Measurements from ENCODE around the gene CLCNKB.

Gene CLCNKB

GRCh38 chr1:16081636-16082035 lies 38.1 kb downstream of the CLCNKB start:
- H3K27ac Mint-ChIP-seq, result no peak overlapping the region

GRCh38 chr1:16082283-16083038 lies 38.9 kb downstream of the CLCNKB start:
- H3K4me1 Mint-ChIP-seq (ENCODE audit: low read depth), result peaks cover 6% of the 10 kb centered on the region
- no peak overlapping the region for H3K27ac Mint-ChIP-seq
- H3K9me3 Mint-ChIP-seq, result no peaks in the 10 kb centered on the region
- no peak overlapping the region for H3K4me3 Mint-ChIP-seq
- H3K36me3 Mint-ChIP-seq (ENCODE audit: low read depth), result no peaks in the 10 kb centered on the region
- no peaks in the 10 kb centered on the region for H3K27me3 Mint-ChIP-seq

More at GRCh38 chr1:16081636-16082035, 38.1 kb downstream of the CLCNKB start:
- Mint-ChIP-seq H3K4me3 (no peak overlapping the region), H3K36me3 (ENCODE audit: low read depth) (no peaks in the 10 kb centered on the region), H3K27me3 (no peaks in the 10 kb centered on the region), H3K4me1 (ENCODE audit: low read depth) (peaks cover 6% of the 10 kb centered on the region), H3K9me3 (no peaks in the 10 kb centered on the region)

DNA sequence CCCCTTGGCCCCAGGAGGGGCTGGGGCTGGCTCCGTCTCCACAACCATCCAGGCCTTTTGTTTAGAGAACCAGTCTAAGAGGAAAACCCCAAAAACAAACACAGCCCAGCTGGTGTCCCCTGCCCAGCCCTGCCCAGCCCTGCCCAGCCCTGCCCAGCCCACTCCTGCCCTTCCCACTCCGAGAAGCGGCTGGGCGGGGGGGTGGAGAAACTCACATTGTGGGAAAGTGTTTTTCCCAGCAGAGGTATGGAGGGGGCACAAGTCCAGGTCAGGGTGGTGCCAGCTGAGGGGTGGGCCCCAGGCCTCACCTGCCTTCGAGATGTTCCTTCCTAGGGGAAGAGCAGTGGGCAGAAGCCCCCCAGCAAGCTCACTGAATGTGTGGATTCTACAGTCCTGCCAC lies 39.9 kb downstream of the CLCNKB start:
- H3K4me1 Mint-ChIP-seq (ENCODE audit: low read depth), result peaks cover 6% of the 10 kb centered on the region
- H3K4me3 Mint-ChIP-seq, result no peak overlapping the region
- H3K9me3 Mint-ChIP-seq, result no peaks in the 10 kb centered on the region
- no peaks in the 10 kb centered on the region for H3K27me3 Mint-ChIP-seq
- H3K36me3 Mint-ChIP-seq (ENCODE audit: low read depth), result no peaks in the 10 kb centered on the region
- no peak overlapping the region for H3K27ac Mint-ChIP-seq

- H3K36me3 Mint-ChIP-seq (ENCODE audit: low read depth), result no peaks in the 10 kb centered on the region
- H3K27ac Mint-ChIP-seq, result no peak overlapping the region
- no peaks in the 10 kb centered on the region for H3K27me3 Mint-ChIP-seq
- H3K9me3 Mint-ChIP-seq, result no peaks in the 10 kb centered on the region
- no peak overlapping the region for H3K4me3 Mint-ChIP-seq
- no peaks in the 10 kb centered on the region for H3K4me1 Mint-ChIP-seq (ENCODE audit: low read depth)
Observed at GRCh38 chr1:16085522-16085921, 41.9 kb downstream of the CLCNKB start.

GRCh38 chr1:16087733-16088132 lies 44.2 kb downstream of the CLCNKB start:
- H3K27me3 Mint-ChIP-seq, result no peaks in the 10 kb centered on the region
- H3K27ac Mint-ChIP-seq, result no peak overlapping the region
- H3K36me3 Mint-ChIP-seq (ENCODE audit: low read depth), result no peaks in the 10 kb centered on the region
- H3K4me1 Mint-ChIP-seq (ENCODE audit: low read depth), result no peaks in the 10 kb centered on the region
- H3K4me3 Mint-ChIP-seq, result no peak overlapping the region
- no peaks in the 10 kb centered on the region for H3K9me3 Mint-ChIP-seq

- Mint-ChIP-seq H3K9me3 (no peaks in the 10 kb centered on the region), H3K36me3 (ENCODE audit: low read depth) (no peaks in the 10 kb centered on the region), H3K27ac (no peak overlapping the region), H3K4me1 (ENCODE audit: low read depth) (no peaks in the 10 kb centered on the region), H3K4me3 (no peak overlapping the region), H3K27me3 (no peaks in the 10 kb centered on the region)
Observed at GRCh38 chr1:16088351-16088911, 44.8 kb downstream of the CLCNKB start.

- Mint-ChIP-seq H3K9me3 (no peaks in the 10 kb centered on the region), H3K36me3 (ENCODE audit: low read depth) (no peaks in the 10 kb centered on the region), H3K27me3 (no peaks in the 10 kb centered on the region), H3K4me1 (ENCODE audit: low read depth) (no peaks in the 10 kb centered on the region), H3K27ac (no peak overlapping the region), H3K4me3 (no peak overlapping the region)
Observed at GRCh38 chr1:16088996-16089395, 45.4 kb downstream of the CLCNKB start.

DNA sequence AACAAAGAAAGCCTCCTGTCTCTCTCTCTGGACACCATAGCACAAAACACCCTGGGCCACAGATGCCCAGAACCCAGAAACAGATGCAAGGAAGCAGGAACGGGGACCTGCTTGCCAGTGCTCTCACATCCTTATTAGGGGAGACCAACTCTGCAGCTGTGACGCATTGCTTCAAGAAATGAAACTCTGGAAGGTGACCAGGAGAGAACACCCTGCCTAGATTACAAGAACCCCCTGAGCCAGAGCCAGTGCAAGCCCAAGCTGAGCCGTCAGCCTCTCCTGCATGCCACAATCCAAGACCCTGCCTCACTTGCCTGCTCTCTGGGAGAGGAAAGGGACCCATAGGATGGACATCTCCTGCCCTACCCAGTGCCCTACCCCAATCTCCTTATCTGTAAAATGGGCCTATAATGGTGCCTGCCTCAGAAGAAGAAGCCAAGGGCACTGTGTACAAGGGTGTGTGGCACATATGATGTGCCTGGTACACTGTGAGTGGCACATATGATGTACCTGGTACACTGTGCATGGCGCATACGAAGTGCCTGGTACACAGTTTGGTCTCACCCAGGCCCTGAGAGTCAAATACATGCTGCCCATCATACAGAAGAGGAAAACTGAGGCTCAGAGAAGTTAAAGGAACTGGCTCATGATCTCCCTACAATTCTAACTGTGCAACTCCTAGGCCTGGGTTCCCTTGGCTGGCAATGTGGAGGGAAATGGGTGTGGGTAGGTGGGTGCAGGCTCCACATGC lies 46.7 kb downstream of the CLCNKB start:
- Mint-ChIP-seq H3K36me3 (ENCODE audit: low read depth) (no peaks in the 10 kb centered on the region), H3K4me3 (no peak overlapping the region), H3K9me3 (no peaks in the 10 kb centered on the region), H3K4me1 (ENCODE audit: low read depth) (no peaks in the 10 kb centered on the region), H3K27ac (no peak overlapping the region), H3K27me3 (no peaks in the 10 kb centered on the region)

DNA sequence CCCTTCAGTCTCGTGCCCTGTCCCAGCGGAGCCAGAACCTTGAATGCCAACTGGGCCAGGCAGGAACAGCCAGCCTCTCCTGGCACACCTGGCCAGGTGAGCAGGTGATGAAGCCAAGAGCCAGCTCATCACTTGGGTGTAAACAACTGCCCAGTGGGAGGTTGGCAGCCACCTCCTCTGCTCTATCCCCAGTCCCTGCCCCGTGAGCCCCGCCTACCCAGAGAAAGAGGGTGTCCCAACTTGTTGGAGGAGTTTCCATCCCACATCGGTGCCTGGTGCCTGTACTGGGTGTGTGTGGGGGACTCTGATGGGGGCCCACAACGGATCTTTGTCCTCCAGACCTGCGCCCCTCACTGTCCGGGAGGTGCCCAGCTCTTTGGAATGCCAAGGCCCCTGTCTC lies 47.7 kb downstream of the CLCNKB start:
- H3K4me1 Mint-ChIP-seq (ENCODE audit: low read depth), result no peaks in the 10 kb centered on the region

GRCh38 chr1:16092097-16092922 lies 48.7 kb downstream of the CLCNKB start:
- Mint-ChIP-seq H3K27me3 (peaks cover 14% of the 10 kb centered on the region), H3K4me3 (no peak overlapping the region), H3K36me3 (ENCODE audit: low read depth) (no peaks in the 10 kb centered on the region), H3K27ac (no peak overlapping the region), H3K4me1 (ENCODE audit: low read depth) (no peaks in the 10 kb centered on the region), H3K9me3 (no peaks in the 10 kb centered on the region)

More for the DNA sequence above, 47.7 kb downstream of the CLCNKB start:
- Mint-ChIP-seq H3K36me3 (ENCODE audit: low read depth) (no peaks in the 10 kb centered on the region), H3K27ac (no peak overlapping the region), H3K4me3 (no peak overlapping the region), H3K27me3 (peaks cover 7% of the 10 kb centered on the region), H3K9me3 (no peaks in the 10 kb centered on the region)

GRCh38 chr1:16092923-16093511 lies 49.4 kb downstream of the CLCNKB start:
- Mint-ChIP-seq H3K36me3 (ENCODE audit: low read depth) (no peaks in the 10 kb centered on the region), H3K9me3 (no peaks in the 10 kb centered on the region), H3K27ac (no peak overlapping the region), H3K4me3 (no peak overlapping the region), H3K27me3 (peaks cover 14% of the 10 kb centered on the region), H3K4me1 (ENCODE audit: low read depth) (no peaks in the 10 kb centered on the region)

DNA sequence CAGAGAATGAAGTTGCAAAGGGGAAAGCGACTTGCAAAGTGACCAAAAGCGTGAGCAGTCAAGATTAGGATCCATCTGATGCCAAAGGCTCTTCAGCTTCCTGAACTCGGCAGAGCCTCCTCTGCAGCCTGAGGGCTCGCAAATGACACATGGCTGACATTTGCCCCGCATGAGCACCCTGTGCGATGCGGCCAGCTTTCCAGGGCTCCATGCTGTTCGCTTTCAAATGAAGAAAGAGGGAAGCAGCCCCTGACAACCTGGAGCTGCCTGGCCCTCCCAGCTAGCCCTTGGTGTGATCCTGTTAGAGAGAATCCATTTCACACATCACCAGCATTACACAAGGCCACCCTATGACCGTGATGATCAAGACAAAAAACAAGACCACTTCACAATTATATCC lies 50.0 kb downstream of the CLCNKB start:
- Mint-ChIP-seq H3K36me3 (ENCODE audit: low read depth) (no peaks in the 10 kb centered on the region), H3K4me1 (ENCODE audit: low read depth) (no peaks in the 10 kb centered on the region), H3K27me3 (peaks cover 14% of the 10 kb centered on the region), H3K9me3 (no peaks in the 10 kb centered on the region), H3K4me3 (no peak overlapping the region), H3K27ac (no peak overlapping the region)

GRCh38 chr1:16094453-16095158 lies 51.0 kb downstream of the CLCNKB start:
- Mint-ChIP-seq H3K27me3 (peaks cover 14% of the 10 kb centered on the region), H3K9me3 (no peaks in the 10 kb centered on the region), H3K36me3 (ENCODE audit: low read depth) (no peaks in the 10 kb centered on the region), H3K27ac (peak overlapping the region; percentile 68), H3K4me1 (ENCODE audit: low read depth) (no peaks in the 10 kb centered on the region), H3K4me3 (no peak overlapping the region)

GRCh38 chr1:16095447-16095846 lies 51.9 kb downstream of the CLCNKB start:
- H3K4me3 Mint-ChIP-seq, result peak overlapping the region; percentile 2
- H3K27me3 Mint-ChIP-seq, result peaks cover 19% of the 10 kb centered on the region
- H3K36me3 Mint-ChIP-seq (ENCODE audit: low read depth), result no peaks in the 10 kb centered on the region
- no peaks in the 10 kb centered on the region for H3K9me3 Mint-ChIP-seq
- H3K27ac Mint-ChIP-seq, result no peak overlapping the region
- H3K4me1 Mint-ChIP-seq (ENCODE audit: low read depth), result no peaks in the 10 kb centered on the region

Data from stimulated activated naive CD8-positive, alpha-beta T cell treated with anti-CD3 and anti-CD28 coated beads, Interleukin-15, Interleukin-2, amounts not matched to agents 100 ng/mL and 50 ng/mL, for 24 hours (primary cell).